Stimulated activated CD4-positive, alpha-beta T cell treated with anti-CD3 and anti-CD28 coated beads, Interleukin-1b, Interleukin-23, amount 100 ng/mL, for 24 hours (primary cell): ENCODE data around the gene KANSL3.

ENCODE experiments used
- DNase-seq, 4 experiments: peaks; one replicate each; pipeline ENCODE4 v3.0.0-alpha.2; 2020; ENCODE audit warnings: low read depth in 4 of 4, low spot score in 1 of 4

The KANSL3 gene

GRCh38 chr2:96608469-96609455 lies 29.4 kb downstream of the KANSL3 start:
- DNase-seq, result no peak

- no peak for DNase-seq
Observed at GRCh38 chr2:96604104-96604503, 34.0 kb downstream of the KANSL3 start.

- DNase-seq, result no peak
Observed at GRCh38 chr2:96602330-96602823, 35.7 kb downstream of the KANSL3 start.

- no peak for DNase-seq
Observed at GRCh38 chr2:96601382-96602292, 36.5 kb downstream of the KANSL3 start.

- no peak for DNase-seq
Observed at GRCh38 chr2:96599941-96600340, 38.2 kb downstream of the KANSL3 start.

GRCh38 chr2:96596596-96596995 lies 41.5 kb downstream of the KANSL3 start:
- DNase-seq, result no peak

GRCh38 chr2:96594691-96595152 lies 43.4 kb downstream of the KANSL3 start:
- no peak for DNase-seq

GRCh38 chr2:96594282-96594681 lies 43.8 kb downstream of the KANSL3 start:
- no peak for DNase-seq

- DNase-seq, result no peak
Observed at GRCh38 chr2:96591494-96591893, 46.6 kb downstream of the KANSL3 start.

GRCh38 chr2:96591054-96591453 lies 47.1 kb downstream of the KANSL3 start:
- DNase-seq, result no peak

- DNase-seq, result no peak
Observed at GRCh38 chr2:96587843-96588242, 50.3 kb downstream of the KANSL3 start.

- no peak for DNase-seq
Observed at GRCh38 chr2:96584017-96584416, 54.1 kb downstream of the KANSL3 start.

GRCh38 chr2:96580771-96581170 lies 57.3 kb downstream of the KANSL3 start:
- DNase-seq, result no peak

- no peak for DNase-seq
Observed at GRCh38 chr2:96579422-96579821, 58.7 kb downstream of the KANSL3 start.

GRCh38 chr2:96578731-96579130 lies 59.4 kb downstream of the KANSL3 start:
- DNase-seq, result no peak

- no peak for DNase-seq
Observed at GRCh38 chr2:96577501-96577900, 60.6 kb downstream of the KANSL3 start.

GRCh38 chr2:96575785-96576456 lies 62.2 kb downstream of the KANSL3 start:
- DNase-seq, result no peak

- no peak for DNase-seq
Observed at GRCh38 chr2:96574364-96574763, 63.7 kb downstream of the KANSL3 start.

GRCh38 chr2:96568094-96568493 lies 70.0 kb downstream of the KANSL3 start:
- no peak for DNase-seq

GRCh38 chr2:96565111-96565510 lies 73.0 kb downstream of the KANSL3 start:
- DNase-seq, result no peak

- DNase-seq, result no peak
Observed at GRCh38 chr2:96564563-96564962, 73.5 kb downstream of the KANSL3 start.
